CD4-positive, alpha-beta T cell treated with Interleukin-10 for 1 hour (primary cell): Measurements from ENCODE around the gene SLC2A6.

Experiments
- DNase-seq: peaks from one replicate; pipeline ENCODE4 v3.0.0-alpha.2; 2020

SLC2A6 gene

DNA sequence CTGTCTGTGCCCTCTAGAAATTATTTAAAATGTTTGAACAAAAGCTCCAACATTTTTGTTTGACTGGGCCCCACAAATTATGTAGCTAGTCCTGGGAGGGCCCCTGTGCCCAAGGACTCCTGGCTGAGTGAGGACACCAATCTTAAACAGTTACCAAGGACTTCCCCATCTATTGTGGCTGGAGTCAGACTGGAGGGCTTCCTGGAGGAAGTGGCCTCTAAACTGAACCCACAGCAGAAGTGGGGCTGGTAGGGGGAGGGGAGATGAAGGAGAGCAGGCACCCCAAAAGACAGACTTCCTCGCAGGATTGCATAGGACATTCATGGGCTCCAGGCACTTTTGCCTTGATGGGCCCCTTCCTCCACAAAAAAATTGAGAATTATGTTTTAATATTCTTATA is 48.7 kb downstream of the SLC2A6 start:
- no peak for DNase-seq

DNA sequence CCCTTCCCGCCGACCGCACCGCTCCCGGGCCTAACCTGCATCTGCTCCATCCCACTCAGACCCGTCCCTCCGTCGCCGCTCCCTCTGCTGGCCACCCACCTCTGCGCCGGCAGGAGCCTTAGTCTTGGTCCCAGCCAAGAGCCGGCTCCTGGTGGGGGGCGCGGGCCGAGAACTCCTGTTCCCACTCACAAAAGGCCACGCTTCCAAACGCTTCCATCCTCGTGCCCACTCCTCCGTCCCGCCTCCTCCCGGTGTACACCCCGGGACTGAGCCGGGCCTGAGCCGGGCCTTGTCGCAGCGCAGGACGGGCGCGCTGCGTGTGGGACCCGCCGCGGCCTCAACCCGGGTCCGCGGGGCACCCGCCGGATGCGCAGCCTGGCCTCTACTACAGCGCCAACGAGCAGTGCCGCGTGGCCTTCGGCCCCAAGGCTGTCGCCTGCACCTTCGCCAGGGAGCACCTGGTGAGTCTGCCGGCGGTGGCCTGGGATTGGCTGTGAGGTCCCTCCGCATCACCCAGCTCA is 49.2 kb downstream of the SLC2A6 start:
- no peak for DNase-seq

DNA sequence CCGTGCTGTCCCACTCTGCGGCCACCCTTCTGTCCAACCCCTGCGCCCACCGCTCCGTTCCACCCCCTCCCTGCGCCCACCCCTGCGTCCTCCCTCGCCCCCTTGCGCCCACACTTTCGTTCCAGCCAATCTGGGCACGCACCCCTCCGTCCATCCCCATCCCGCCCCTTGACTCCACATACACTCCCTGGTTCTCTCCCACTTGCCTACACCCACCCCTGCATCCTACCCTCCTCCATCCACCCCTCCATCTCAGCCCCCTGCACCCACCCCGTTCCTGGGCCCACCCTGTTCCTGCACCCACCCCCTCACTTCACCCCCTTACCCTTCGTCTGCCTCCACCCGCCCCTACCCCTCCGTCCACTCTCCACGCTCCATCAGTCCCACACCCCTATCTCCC is 49.7 kb downstream of the SLC2A6 start:
- DNase-seq: no peak

DNA sequence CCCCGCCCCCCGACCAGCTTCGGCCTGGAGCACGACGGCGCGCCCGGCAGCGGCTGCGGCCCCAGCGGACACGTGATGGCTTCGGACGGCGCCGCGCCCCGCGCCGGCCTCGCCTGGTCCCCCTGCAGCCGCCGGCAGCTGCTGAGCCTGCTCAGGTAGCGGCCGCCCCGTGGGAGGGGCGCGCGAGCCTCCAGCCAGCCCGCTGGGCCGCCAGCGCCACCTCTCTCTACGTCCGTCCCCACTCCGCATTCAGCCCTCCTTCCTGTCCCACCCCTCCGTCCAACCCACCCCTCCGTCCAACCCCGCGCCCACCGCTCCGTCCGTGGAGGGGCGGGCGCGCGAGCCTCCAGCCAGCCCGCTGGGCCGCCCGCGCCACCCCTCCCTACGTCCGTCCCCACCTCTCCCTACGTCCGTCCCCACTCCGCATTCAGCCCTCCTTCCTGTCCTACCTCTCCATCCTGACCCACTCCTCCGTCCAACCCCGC is 50.2 kb downstream of the SLC2A6 start:
- DNase-seq: no peak

DNA sequence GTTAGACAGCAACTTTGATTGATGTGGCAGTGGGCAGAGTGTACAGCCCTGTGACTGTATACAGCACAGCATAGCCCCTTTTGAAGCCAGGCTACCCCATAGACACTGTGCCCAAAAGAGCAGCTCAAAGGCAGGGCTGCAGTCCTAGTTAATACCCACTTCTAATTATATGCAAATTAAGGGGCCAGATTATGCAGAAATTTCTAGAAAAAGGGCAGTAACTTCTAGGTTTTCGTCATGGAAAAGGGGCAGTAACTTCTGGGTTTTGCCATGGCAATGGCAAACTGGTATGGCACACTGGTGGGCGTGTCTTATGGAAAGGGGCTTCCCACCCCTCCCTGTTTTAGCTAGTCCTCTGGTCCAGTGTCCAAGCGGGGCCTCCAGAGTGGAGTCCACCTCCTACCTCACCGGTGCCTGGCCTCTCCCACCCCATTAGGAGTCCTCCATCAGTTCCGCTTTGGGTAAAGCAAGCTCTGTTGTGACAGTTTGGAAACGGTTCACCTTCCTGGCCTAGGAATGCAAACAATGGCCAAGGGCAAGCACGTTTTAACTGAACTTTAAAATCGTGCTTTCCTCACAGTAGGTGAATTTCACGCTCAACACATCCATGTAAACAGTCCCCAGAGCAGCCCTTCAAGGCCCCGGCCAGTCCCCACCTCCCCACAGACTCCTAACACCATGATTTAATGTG is 51.1 kb downstream of the SLC2A6 start:
- DNase-seq: no peak

GRCh38 chr9:133426011-133426410 is 52.9 kb downstream of the SLC2A6 start:
- no peak for DNase-seq

- DNase-seq: no peak
These were observed 53.8 kb downstream of the SLC2A6 start for GRCh38 chr9:133425049-133425632.

- no peak for DNase-seq
These were observed 54.7 kb downstream of the SLC2A6 start for GRCh38 chr9:133424187-133424586.

DNA sequence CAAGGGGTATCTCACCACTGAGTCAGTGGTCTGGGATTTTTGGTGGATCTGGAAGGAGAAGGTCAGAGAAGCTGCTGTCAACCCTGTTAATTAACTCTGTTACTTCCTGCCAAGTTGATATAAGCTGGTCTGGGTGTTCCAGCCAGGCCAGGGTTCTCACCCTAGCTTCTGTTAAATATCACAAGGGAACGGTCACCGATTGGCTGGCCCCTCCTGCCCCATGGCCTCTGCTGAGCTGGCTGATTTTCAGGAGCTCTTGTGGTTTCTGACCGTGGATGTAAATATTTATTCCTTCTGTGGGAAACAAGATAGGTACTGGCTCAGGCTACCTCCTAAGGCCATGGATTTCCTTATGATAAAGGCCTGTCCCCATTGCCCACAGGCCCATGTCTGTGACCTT is 55.7 kb downstream of the SLC2A6 start:
- no peak for DNase-seq

GRCh38 chr9:133421615-133422542 is 57.0 kb downstream of the SLC2A6 start, which contains the start of gene ADAMTS13:
TSS of gene ADAMTS13 (plus strand) at chr9:133422367. CDS start at chr9:133422444, 77 bp downstream.
- DNase-seq: peak; percentile 31
